Ecto neural progenitor cell (in vitro differentiated cells): ENCODE results near the gene IPP.
"Not testable (repeated sequence)": the region's sequence is repeated elsewhere in the genome, so short reads cannot be mapped to it uniquely, and the experiment has no call there.

Source experiments
- DNase-seq: peaks from one replicate; pipeline ENCODE4 v3.0.0-alpha.2; 2018; ENCODE audit warnings: low spot score

IPP gene

DNA sequence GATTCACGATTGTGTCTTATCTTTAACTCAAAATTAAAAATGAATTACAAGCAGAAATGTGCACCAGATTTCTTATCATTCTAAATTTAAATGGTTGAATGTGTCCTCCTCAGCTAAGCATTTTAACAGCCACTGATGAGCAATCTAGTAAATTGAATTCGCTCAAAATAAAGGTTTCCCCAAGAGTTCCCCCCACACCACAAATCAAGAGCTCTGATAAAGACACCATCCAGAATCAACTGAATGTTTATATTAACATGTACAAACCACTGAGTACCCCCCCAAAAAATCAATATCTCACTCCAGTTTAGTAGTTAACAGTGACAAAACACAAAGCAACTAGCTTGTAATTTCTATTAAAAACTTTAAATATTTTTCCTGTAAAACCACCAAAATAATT, 66.1 kb downstream of the IPP start:
- no peak for DNase-seq

DNA sequence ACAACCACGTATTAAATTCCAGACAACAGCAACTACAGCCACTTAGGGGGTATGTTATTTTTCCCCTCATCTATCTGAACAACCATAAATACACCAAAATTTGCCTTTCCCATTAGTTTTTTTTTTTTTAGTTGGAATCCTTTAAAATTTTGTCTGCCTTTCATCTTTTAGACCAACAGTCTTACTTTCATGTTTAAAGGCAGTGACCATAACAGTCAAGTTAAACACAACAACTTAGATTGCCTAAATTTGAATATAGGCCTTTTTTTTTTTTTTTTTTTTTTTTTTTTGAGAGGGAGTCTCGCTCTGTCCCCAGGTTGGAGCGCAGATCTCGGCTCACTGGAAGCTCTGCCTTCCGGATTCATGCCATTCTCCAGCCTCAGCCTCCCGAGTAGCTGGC, 67.5 kb downstream of the IPP start:
- DNase-seq: no peak

DNA sequence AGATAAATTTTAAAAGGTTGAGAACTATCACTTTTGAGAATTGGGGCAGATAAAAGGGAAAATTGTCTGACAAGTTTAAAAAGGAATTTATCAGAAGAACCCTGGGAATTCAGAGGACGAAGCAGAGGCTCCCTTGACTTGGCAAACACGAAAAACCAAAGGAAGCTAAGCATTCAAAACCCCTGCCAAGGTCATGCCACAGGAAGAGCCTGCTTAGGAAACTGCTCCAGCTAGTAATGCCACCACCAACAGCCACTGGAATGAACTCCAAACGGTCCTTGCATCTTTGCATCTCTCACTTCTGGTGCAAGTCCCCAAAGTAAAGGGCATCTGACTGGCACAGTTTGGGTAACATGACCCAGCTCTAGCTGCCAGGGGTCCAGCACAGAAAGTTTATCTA, 71.3 kb downstream of the IPP start:
- DNase-seq: no peak

GRCh38 chr1:45678489-45678888, 72.0 kb downstream of the IPP start:
- DNase-seq: no peak

DNA sequence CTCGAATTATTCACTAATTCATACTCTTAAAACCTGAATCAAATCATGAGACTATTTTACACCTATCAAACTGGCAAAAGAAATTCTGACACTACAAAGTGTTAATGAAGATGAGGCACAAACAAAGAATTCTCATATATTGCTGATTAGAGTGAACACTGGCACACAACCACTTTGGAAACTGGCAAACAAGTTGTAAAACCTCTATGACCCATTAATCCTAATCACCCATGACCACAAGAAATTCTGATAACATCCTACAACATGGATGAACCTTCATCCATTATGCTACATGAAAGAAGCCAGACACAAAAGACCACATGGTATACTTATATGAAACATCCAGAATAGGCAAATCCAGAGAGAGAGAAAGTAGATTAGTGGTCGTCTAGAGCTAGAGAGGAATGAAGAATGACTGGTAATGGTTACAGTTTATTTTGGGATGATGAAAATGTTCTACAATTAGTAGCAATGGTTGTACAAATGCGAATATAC, 72.7 kb downstream of the IPP start:
- no peak for DNase-seq

DNA sequence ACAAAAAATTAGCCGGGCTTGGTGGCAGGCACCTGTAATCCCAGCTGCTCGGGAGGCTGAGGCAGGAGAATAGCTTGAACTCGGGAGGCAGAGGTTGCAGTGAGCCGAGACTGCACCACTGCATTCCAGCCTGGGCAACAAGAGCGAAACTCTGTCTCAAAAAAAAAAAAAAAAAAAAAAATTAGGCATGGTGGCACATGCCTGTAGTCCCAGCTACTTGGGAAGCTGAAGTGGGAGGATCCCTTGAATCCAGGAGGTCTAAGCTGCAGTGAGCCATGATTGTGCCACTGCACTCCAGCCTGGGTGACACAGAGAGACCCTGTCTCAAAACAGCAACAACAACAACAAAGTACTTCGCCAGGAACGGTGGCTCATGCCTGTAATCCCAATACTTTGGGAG, 73.9 kb downstream of the IPP start:
- DNase-seq: not testable (repeated sequence)

GRCh38 chr1:45674478-45674877, 76.0 kb downstream of the IPP start:
- DNase-seq: no peak

DNA sequence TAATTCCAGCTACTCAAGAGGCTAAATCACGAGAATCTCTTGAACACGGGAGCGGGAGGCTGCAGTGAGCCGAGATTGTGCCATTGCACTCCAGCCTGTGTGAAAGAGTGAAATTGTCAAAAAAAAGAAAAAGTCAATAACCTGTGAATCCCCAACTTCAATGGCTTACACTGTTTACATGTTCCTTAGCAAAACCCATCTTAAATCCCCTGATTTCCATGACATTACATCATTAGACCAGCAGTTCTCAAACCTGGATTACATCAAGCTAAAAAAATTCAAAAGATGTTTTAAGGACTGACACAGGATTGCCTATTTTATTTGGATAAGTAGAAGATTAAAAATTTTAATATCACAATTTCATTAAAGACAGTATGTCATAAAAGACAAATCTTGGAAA, 76.5 kb downstream of the IPP start:
- no peak for DNase-seq

DNA sequence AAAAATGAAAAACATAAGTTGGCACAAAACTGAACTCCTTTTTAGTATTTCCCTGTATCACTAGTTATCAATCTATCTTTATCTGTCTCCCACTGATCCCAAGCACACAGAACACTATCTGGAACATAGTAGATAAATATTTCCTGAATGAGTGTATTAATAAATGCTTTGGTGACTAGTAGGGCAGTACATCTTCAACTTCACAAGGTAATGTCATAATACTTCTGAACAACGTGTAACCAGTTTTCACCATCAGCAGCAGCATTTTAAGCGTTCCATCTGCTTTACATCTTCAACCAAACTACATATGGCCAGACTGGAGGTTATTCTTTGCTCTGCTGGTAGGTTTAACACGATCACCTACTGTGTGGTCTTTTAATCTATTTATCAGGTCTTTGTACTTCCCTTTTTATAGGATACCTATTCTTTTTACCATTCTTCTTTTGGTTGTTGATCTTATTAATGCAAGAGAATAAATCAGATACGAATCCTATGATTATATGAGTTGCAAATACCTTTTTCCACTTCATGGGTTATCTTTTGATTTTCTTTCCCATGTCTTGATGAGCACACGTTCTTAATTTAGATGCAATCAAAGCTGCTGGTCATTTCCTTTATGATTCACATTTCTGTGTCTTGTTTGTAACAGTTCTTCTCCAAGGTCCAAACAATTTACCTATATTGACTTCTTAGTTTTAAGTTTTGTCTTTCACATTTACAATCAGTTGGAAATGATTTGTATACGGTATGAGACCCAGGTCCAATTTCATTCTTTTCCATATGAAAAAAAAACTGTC, 80.4 kb downstream of the IPP start:
- DNase-seq: no peak

DNA sequence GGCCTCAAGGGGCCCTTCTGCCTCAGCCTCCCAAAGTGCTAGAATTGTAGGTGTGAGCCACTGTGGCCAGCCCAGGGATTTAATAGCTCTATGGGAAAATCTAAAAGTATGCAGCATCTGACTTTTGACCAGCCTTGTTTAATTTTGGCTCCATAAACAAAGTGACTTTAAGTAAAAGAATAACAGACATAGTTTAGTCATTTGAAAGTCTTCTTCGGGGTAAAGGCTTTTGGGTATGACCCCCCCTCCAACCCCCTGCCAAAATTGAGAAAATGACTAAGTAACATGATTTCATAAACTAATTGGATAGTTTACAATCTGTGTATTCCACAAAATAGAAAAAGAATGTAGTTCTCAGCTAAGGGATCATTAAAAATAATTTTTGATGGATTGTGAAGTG, 81.1 kb downstream of the IPP start:
- DNase-seq: no peak

DNA sequence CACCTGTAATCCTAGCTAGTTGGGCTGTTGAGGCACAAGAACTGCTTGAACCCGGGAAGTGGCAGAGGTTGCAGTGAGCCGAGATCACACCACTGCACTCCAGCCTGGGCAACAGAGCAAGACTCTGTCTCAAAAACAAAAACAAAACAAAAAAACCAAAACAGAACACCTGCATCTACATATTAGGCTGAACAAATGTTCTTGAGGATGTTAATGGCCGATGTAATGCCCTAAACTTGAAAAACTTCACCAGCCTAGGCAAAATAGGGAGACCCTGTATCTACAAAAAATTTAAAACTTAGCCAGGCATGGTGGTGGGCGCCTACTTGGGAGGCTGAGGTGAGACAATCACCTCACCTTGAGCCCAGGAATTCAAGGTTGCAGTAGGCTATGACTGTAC, 81.9 kb downstream of the IPP start:
- no peak for DNase-seq

DNA sequence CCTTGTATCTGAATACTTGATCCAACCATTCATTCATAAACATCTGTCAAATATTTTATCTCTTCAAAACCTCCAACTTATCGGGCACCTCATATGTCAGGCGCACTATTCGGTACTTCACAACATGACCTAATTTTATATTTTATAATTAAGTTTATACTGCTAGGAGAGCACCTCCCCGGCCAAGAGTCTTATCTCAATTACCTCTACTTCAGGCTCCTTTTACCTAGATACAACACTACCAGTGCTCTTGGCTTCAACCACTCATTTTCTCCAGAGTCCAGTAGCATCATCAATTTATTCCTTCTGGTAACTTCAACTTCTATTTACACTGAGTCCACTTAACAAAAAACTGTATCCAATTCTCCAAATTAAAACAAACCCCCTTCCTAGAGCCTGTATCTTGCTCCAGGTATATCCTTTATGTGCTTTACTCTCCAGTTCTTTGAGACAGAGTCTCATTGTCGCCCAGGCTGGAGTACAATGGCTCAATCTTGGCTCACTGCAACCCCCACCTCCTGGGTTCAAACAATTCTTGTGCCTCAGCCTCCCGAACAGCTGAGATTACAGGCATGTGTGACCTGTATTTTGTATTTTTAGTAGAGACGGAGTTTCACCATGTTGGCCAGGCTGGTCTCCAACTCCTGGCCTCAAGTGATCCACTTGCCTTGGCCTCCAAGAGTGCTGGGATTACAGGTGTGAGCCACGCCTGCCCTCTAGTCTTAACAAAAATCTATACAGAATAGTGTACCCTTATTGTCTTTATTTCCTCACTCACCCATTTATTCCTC, 82.9 kb downstream of the IPP start:
- DNase-seq: no peak

- no peak for DNase-seq
Measured at GRCh38 chr1:45666836-45667235, 83.6 kb downstream of the IPP start.

GRCh38 chr1:45660336-45660735, 90.1 kb downstream of the IPP start:
- DNase-seq: no peak

DNA sequence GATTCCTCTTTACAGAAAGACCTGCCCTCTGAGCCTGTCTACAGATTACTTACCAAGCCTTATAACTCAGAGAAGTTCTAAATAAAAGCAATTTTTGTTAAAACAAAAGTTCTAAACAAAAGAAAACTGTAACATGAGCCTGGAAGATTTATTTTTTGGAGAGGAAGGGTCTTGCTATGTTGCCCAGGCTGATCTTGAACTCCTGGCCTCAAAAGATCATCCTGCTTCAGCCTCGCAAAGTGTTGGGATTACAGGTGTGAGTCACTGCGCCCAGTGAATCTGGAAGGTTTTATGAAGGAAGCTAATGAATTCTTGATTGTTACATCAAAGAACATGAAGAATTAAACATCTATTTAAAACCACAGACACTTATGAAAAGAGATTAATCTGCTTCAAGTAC, 91.2 kb downstream of the IPP start:
- no peak for DNase-seq

DNA sequence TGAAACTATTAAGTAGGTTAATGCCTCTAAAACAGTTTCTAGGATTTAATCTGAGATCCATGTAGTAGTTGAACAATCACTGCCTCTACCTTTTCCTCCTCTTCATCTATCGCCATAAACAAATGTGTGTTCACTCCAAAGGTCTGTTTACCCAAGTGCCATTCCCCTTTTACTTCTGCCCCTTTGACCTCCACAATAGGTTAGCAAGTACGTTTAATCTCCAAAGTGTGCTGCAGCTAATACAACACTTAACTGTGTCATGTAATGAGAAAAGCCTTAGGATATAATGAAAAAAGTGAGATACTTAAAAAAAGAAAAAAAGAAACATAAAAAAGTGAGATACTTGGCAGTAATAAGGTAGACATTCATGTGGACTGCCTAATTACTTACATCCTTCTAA, 92.3 kb downstream of the IPP start:
- no peak for DNase-seq

GRCh38 chr1:45656573-45657226, 93.8 kb downstream of the IPP start:
- DNase-seq: no peak

- no peak for DNase-seq
Measured at GRCh38 chr1:45654540-45655280, 95.7 kb downstream of the IPP start.
